GM12878 (cell line): ENCODE results near the gene KIF20A. TPM values are rescaled to one million over a fixed set of nuclear protein-coding genes. Genes with fewer than 3 reads are reported as not detected.

Experiments
- ATAC-seq: fragments of 200-7000 bp; cut with Tn5 transposase; 3 replicates; pipeline ENCODE4 v1.9.1; 2020; ENCODE audit warnings: mild to moderate bottlenecking, moderate library complexity
- Bru-seq: library from RNA; stranded (reverse); fragments of 400-500 nt; gene quantifications from one replicate; lab custom pipeline; 2021; lab: Mats Ljungman, UMichigan
- BruChase-seq, 2 experiments: library from RNA; stranded (reverse); fragments of 400-500 nt; gene quantifications; one replicate each; lab custom pipeline; 2021; lab: Mats Ljungman, UMichigan
- BruUV-seq: library from RNA; stranded (reverse); fragments of 400-500 nt; replicated peaks from 2 replicates; lab custom pipeline; 2021; lab: Mats Ljungman, UMichigan
- CTCF ChIA-PET: fragments of 300-600 bp; sonication (Branson Sonifier 250); formaldehyde crosslinking; extraction: SDS; loops from one replicate; lab custom pipeline; 2021; ENCODE audit warnings: inconsistent platforms; lab: Yijun Ruan, JAX
- POLR2A ChIA-PET: fragments of 350-600 bp; formaldehyde crosslinking; extraction: SDS; loops from one replicate; lab custom pipeline; 2021; ENCODE audit warnings: inconsistent platforms; lab: Charles Lee
- RAD21 ChIA-PET: fragments of 300-600 bp; sonication (Branson Sonifier 250); formaldehyde crosslinking; loops from one replicate; lab custom pipeline; 2023; ENCODE audit warnings: antibody characterized with exemption; ENCODE audit not compliant: unreplicated experiment; lab: Charles Lee
- SMC1A ChIA-PET: fragments of 300-600 bp; sonication (Branson Sonifier 250); formaldehyde crosslinking; loops from one replicate; lab custom pipeline; 2023; ENCODE audit not compliant: unreplicated experiment, uncharacterized antibody; lab: Charles Lee
- DNase-seq: peaks from one replicate; pipeline ENCODE4 v3.0.0-alpha.2; 2011; ENCODE audit warnings: low read depth, low spot score
- FAIRE-seq: peaks from 3 replicates; lab custom pipeline; 2011; peaks lifted over from hg19 to GRCh38; lab: Jason Lieb, UNC
- H2AFZ ChIP-seq: 2 replicates; pipeline ENCODE4 v1.6.0; 2011; ENCODE audit warnings: low read depth, low read length, control low read depth; ENCODE audit not compliant: control insufficient read depth
- H3K27ac ChIP-seq: 2 replicates; pipeline ENCODE4 v1.5.1; 2011; ENCODE audit warnings: control low read depth; ENCODE audit not compliant: control insufficient read depth, insufficient read depth
- H3K27me3 ChIP-seq, 2 experiments: replicated peaks in 1 of 2; 2 replicates each; pipeline versions ENCODE4 v1.6.0 to v1.6.1; 2011; ENCODE audit warnings: low read length in 1 of 2; ENCODE audit not compliant: control insufficient read depth in 2 of 2, insufficient read depth in 2 of 2
- H3K36me3 ChIP-seq, 2 experiments: 2 replicates each; pipeline ENCODE4 v1.5.1; 2011; ENCODE audit warnings: low read length in 1 of 2; ENCODE audit not compliant: control insufficient read depth in 2 of 2, insufficient read depth in 2 of 2
- H3K4me1 ChIP-seq: 2 replicates; pipeline ENCODE4 v1.6.1; 2011; ENCODE audit warnings: mild to moderate bottlenecking, low read length, moderate library complexity, mixed read lengths; ENCODE audit not compliant: control insufficient read depth, insufficient read depth
- H3K4me2 ChIP-seq: 2 replicates; pipeline ENCODE4 v1.6.0; 2011; ENCODE audit warnings: control low read depth; ENCODE audit not compliant: control insufficient read depth, insufficient read depth
- H3K4me3 ChIP-seq: fragments of 200-600 bp; sonication (generic); 2 replicates; pipeline ENCODE4 v1.5.1; 2016
- H3K79me2 ChIP-seq: 2 replicates; pipeline ENCODE4 v1.6.0; 2011; ENCODE audit warnings: low read length; ENCODE audit not compliant: control insufficient read depth, insufficient read depth
- H3K9ac ChIP-seq: 2 replicates; pipeline ENCODE4 v1.8.0; 2011; ENCODE audit warnings: low read length, control low read depth, mixed read lengths; ENCODE audit not compliant: control insufficient read depth, insufficient read depth
- H3K9me3 ChIP-seq: replicated peaks from 3 replicates; pipeline ENCODE4 v1.5.1; 2011; ENCODE audit warnings: mild to moderate bottlenecking, low read length; ENCODE audit not compliant: control insufficient read depth, insufficient read depth
- H4K20me1 ChIP-seq: 2 replicates; pipeline ENCODE4 v1.6.0; 2011; ENCODE audit not compliant: control insufficient read depth, insufficient read depth
- BCL11A ChIP-seq: IDR thresholded peaks from 2 replicates; pipeline ENCODE4 v1.6.1; 2011; ENCODE audit warnings: low read depth, low read length
- BCLAF1 ChIP-seq: fragments of 450-650 bp; IDR thresholded peaks from 2 replicates; pipeline ENCODE4 v1.6.1; 2017; ENCODE audit warnings: antibody characterized with exemption, mild to moderate bottlenecking, moderate library complexity
- CBX3 ChIP-seq: fragments of 200-600 bp; sonication (generic); IDR thresholded peaks from 2 replicates; pipeline ENCODE4 v1.6.1; 2016; ENCODE audit warnings: low read depth, borderline replicate concordance
- FOXK2 ChIP-seq: fragments of 450-650 bp; IDR thresholded peaks from 2 replicates; pipeline ENCODE4 v1.6.1; 2017; ENCODE audit warnings: mild to moderate bottlenecking, moderate library complexity
- MYB ChIP-seq: fragments of 150-350 bp; IDR thresholded peaks from 2 replicates; pipeline ENCODE4 v1.6.1; 2014; ENCODE audit warnings: mild to moderate bottlenecking, low read depth, low read length, borderline replicate concordance
- RB1 ChIP-seq: fragments of 450-650 bp; formaldehyde crosslinking; IDR thresholded peaks from 2 replicates; pipeline ENCODE4 v1.6.1; 2017; ENCODE audit warnings: mild to moderate bottlenecking, borderline replicate concordance
- RBBP5 ChIP-seq: fragments of 200-600 bp; sonication (generic); conservative IDR thresholded peaks from 2 replicates; pipeline ENCODE4 v1.6.1; 2016
- RUNX3 ChIP-seq: IDR thresholded peaks from 2 replicates; pipeline ENCODE4 v1.6.1; 2012; ENCODE audit warnings: low read length, inconsistent platforms
- SIX5 ChIP-seq: IDR thresholded peaks from 2 replicates; pipeline ENCODE4 v1.6.1; 2011; ENCODE audit warnings: mild to moderate bottlenecking, low read depth, low read length, moderate library complexity; ENCODE audit not compliant: severe bottlenecking
- SMARCA5 ChIP-seq: fragments of 450-650 bp; IDR thresholded peaks from 2 replicates; pipeline ENCODE4 v1.6.1; 2017; ENCODE audit warnings: mild to moderate bottlenecking
- SRF ChIP-seq, 2 experiments: IDR thresholded peaks; 2 replicates each; pipeline ENCODE4 v1.6.1; 2011; ENCODE audit warnings: low read depth in 2 of 2, low read length in 2 of 2, mild to moderate bottlenecking in 1 of 2, moderate library complexity in 1 of 2
- WRNIP1 ChIP-seq: IDR thresholded peaks from 2 replicates; pipeline ENCODE4 v1.6.1; 2011; ENCODE audit warnings: low read depth, low read length, improper control_type of control experiment, borderline replicate concordance
- WGBS: methylation state at CpG from one replicate; pipeline ENCODE4 v1.1.6; 2016; ENCODE audit warnings: low lambda C conversion rate; ENCODE audit not compliant: insufficient replicate concordance, insufficient coverage; ENCODE audit errors: missing lambda C conversion rate; 5-methylcytosine and 5-hydroxymethylcytosine counted together
- in situ Hi-C: fragments of 300-500 bp; cut with MboI; formaldehyde crosslinking; loops from 9 replicates; pipeline ENCODE4 v1.14.3; 2018; ENCODE audit warnings: mixed read lengths
- intact Hi-C: fragments of 100-400 bp; cut with micrococcal nuclease; formaldehyde crosslinking; loops from one replicate; pipeline ENCODE4 v1.14.2; 2022; ENCODE audit not compliant: unreplicated experiment
- long read RNA-seq, 2 experiments: library from polyadenylated mRNA; unstranded; transcript quantifications; one replicate each; pipeline ENCODE4 v2.0.0, GENCODE V29; 2019 to 2020
- polyA minus RNA-seq, 3 experiments: library from RNA; depleted of rRNA, polyadenylated mRNA; stranded (reverse); fragments of >200 nt; gene quantifications; 2 replicates each; pipeline ENCODE4 v1.2.3, GENCODE V29; 2011
- polyA plus RNA-seq, 11 experiments: library from polyadenylated mRNA; depleted of rRNA in 4 of 11; unstranded in 6 of 11; stranded (reverse) in 5 of 11; fragments of >200 nt; fragmentation: Nextera tagmentation in 4 of 11; fragmentation: Illumina TruSeq in 1 of 11; extraction: Ambion mirVana in 4 of 11; extraction: Trizol in 1 of 11; gene quantifications; 1 replicate in 1 of 11; 2 replicates in 10 of 11; pipeline versions ENCODE4 v1.2.1 to v1.2.3, GENCODE V29; 2011 to 2016; ENCODE audit warnings: inconsistent platforms in 2 of 11, missing spikeins in 2 of 11, low read depth in 1 of 11
- total RNA-seq, 4 experiments: library from RNA; depleted of rRNA in 3 of 4; stranded (reverse); fragments of >200 nt in 3 of 4; fragmentation: Illumina TruSeq in 1 of 4; extraction: Trizol in 1 of 4; gene quantifications; 2 replicates each; pipeline versions ENCODE4 v1.2.1 to v1.2.3, GENCODE V29; 2013 to 2021

Gene KIF20A
- total RNA-seq (2013; cell fraction: nucleolus; rRNA removed) = 35.1 and 39.2 TPM in 2 replicates
- total RNA-seq (2014; rRNA removed) (45.4 and 47.2 TPM in 2 replicates), total RNA-seq (2014; rRNA removed; fragmentation: Illumina TruSeq; extraction: Trizol) (53.6 and 54.2 TPM in 2 replicates), total RNA-seq (2021) (42.0 and 45.8 TPM in 2 replicates), polyA plus RNA-seq (2011; rRNA removed) (45.2 and 47.0 TPM in 2 replicates), polyA plus RNA-seq (2014; fragmentation: Illumina TruSeq; extraction: Trizol) (50.7 and 52.9 TPM in 2 replicates), polyA plus RNA-seq (2014; fragmentation: Nextera tagmentation; extraction: Ambion mirVana) (10 to 100 TPM; 20.7 to 27.2 TPM), polyA plus RNA-seq (2014; rRNA removed) (34.6 and 34.9 TPM in 2 replicates), polyA plus RNA-seq (2016; fragmentation: Nextera tagmentation; extraction: Ambion mirVana) (10 to 100 TPM; 56.2 to 61.9 TPM), polyA minus RNA-seq (2011; rRNA and poly(A)+ RNA removed) (90.1 and 111 TPM in 2 replicates), Bru-seq, nascent RNA (percentile 77 among the genes with signal in this experiment), BruChase-seq, experiment 1, labeled RNA remaining after a 6-hour chase (percentile 69 among the genes with signal in this experiment), BruChase-seq, experiment 2, labeled RNA remaining after a 2-hour chase (percentile 75 among the genes with signal in this experiment)
- polyA plus RNA-seq (2011; ENCODE audit: low read depth) = 14.9 TPM
- 39.8 and 40.7 TPM in 2 replicates for polyA plus RNA-seq (2011; cell fraction: cytosol; rRNA removed)
- polyA plus RNA-seq (2011; cell fraction: nucleus; rRNA removed) = 80.6 and 95.7 TPM in 2 replicates
- 16.1 and 20.9 TPM in 2 replicates for polyA plus RNA-seq (2012)
- polyA minus RNA-seq (2011; cell fraction: cytosol; rRNA and poly(A)+ RNA removed) = 28.8 and 35.5 TPM in 2 replicates
- 79.3 and 103 TPM in 2 replicates for polyA minus RNA-seq (2011; cell fraction: nucleus; rRNA and poly(A)+ RNA removed)
- long read RNA-seq, experiment 1, transcript KIF20A-201 (19 exons, 3,201 nt) = major isoform, 43 of 49 reads
- long read RNA-seq, experiment 1, partial matches to known transcripts = 4 of 49 reads
- long read RNA-seq, experiment 1, other reads (novel, unspliced or antisense) = 2 of 49 reads
- long read RNA-seq, experiment 2, transcript KIF20A-201 (19 exons, 3,201 nt) = major isoform, 221 of 297 reads
- long read RNA-seq, experiment 2, partial matches to known transcripts = 55 of 297 reads
- long read RNA-seq, experiment 2, other reads (novel, unspliced or antisense) = 21 of 297 reads

GRCh38 chr5:138178516-138179276 lies at the start of gene KIF20A, which contains the start of gene BRD8:
Gene KIF20A, plus strand, starts transcription at chr5:138179112. Its CDS starts 569 bp downstream, at chr5:138179681.
Gene BRD8, minus strand, starts transcription at chr5:138178630. Its CDS starts 16 bp downstream, at chr5:138178614.
- intact Hi-C loops (loop anchor here (2.0 to 5.0 kb wide), 2 partner anchors 159 to 174 kb away; partner anchors contain the start of genes FAM53C and KDM3B), in situ Hi-C loops (loop anchor here (25.0 kb wide), 1 partner anchor 334 kb away; no protein-coding TSS in a partner anchor)
- WGBS = under 1% methylated on average over 41 of the region's 41 CpGs
- H3K9ac ChIP-seq = peak within 1 kb of the TSS; percentile 93
- ATAC-seq (peak; percentile 92), FAIRE-seq (peak; percentile 97), DNase-seq (peak; percentile 92)
- no peaks in the 10 kb centered on the region for H3K27me3 ChIP-seq
- no TSS peak for BruUV-seq
- ChIA-PET CTCF (interaction anchor here (0.6 to 6.5 kb wide), 18 partner anchors 7 to 1620 kb away, joined by 3 to 46 read pairs (median 4); partner anchors contain the start of genes KDM3B and PKD2L2), POLR2A (interaction anchor here (0.6 to 2.6 kb wide), 10 partner anchors 9 to 1102 kb away, joined by 3 to 9 read pairs (median 5); partner anchors contain the start of genes CDC23, ETF1, FAM53C and HSPA9), RAD21 (interaction anchor here (0.7 to 3.5 kb wide), 9 partner anchors 9 to 397 kb away, joined by 3 to 16 read pairs (median 4); partner anchors contain the start of genes CDC23, CDC25C, EGR1 and HSPA9), SMC1A (interaction anchor here (0.9 to 3.6 kb wide), 11 partner anchors 13 to 325 kb away, joined by 3 to 20 read pairs (median 3); partner anchors contain the start of genes CDC23 and FAM53C)
- H3K4me1 ChIP-seq = no peaks in the 10 kb centered on the region; the same call in 1 of the 2 replicates
- peak within 1 kb of the TSS; percentile 97 for H3K4me3 ChIP-seq
- no peaks in the 10 kb centered on the region for H3K9me3 ChIP-seq
- peak within 1 kb of the TSS; percentile 81 for H3K4me2 ChIP-seq
- peak within 1 kb of the TSS; percentile 100 for H2AFZ ChIP-seq
- H4K20me1 ChIP-seq = no peaks in the 10 kb centered on the region
- H3K36me3 ChIP-seq = peaks cover 18% of the 10 kb centered on the region in 2 experiments
- peak within 1 kb of the TSS; percentile 97 for H3K27ac ChIP-seq
- peaks cover 34% of the 10 kb centered on the region for H3K79me2 ChIP-seq
- TF ChIP-seq SRF (IDR thresholded peaks at IDR 0.05; ENCODE audit: low read depth in 2 of 2, low read length in 2 of 2) (0 out of 4 replicates have a peak, but pooled peaks of 1 of the 2 experiments have one; percentile 5), BCLAF1 (no peak), BCL11A (no peak), RBBP5 (no peak), WRNIP1 (no peak), SIX5 (peak; percentile 74), RB1 (no peak), CBX3 (no peak), FOXK2 (peak; percentile 65), MYB (peak; percentile 98), RUNX3 (0 out of 2 replicates have a peak, but pooled peaks have one; percentile 34), SMARCA5 (no peak)
